ENCODE measurements around the gene TEX55.
"Not testable (repeated sequence)": the region's sequence is repeated elsewhere in the genome, so short reads cannot be mapped to it uniquely, and the experiment has no call there.

The TEX55 gene

GRCh38 chr3:119157971-119158370, 12.0 kb downstream of the TEX55 start:
- Histone ChIP-seq H3K4me3 (ENCODE audit: low read length in 2 of 2) (no peak overlapping the region), H3K9ac (ENCODE audit: low read depth in 1 of 2, low read length in 2 of 2) (no peak overlapping the region), H3K4me1 (ENCODE audit: control insufficient read depth in 2 of 2, insufficient read depth in 2 of 2, low read length in 2 of 2) (no peaks in the 10 kb centered on the region), H3K27me3 (ENCODE audit: control insufficient read depth in 2 of 2, insufficient read depth in 2 of 2, low read length in 2 of 2) (no peaks in the 10 kb centered on the region), H3K9me3 (ENCODE audit: control insufficient read depth in 2 of 2, low read length in 2 of 2) (no peaks in the 10 kb centered on the region), H3K36me3 (ENCODE audit: control insufficient read depth in 2 of 2, insufficient read depth in 2 of 2, low read length in 2 of 2) (no peaks in the 10 kb centered on the region), H3K27ac (ENCODE audit: low read depth in 2 of 2, low read length in 2 of 2) (no peak overlapping the region)

- no peaks in the 10 kb centered on the region for H3K9me3 ChIP-seq (ENCODE audit: control insufficient read depth in 2 of 2, low read length in 2 of 2)
- H3K4me3 ChIP-seq (ENCODE audit: low read length in 2 of 2), result no peak overlapping the region
- H3K36me3 ChIP-seq (ENCODE audit: control insufficient read depth in 2 of 2, insufficient read depth in 2 of 2, low read length in 2 of 2), result no peaks in the 10 kb centered on the region
- H3K27me3 ChIP-seq (ENCODE audit: control insufficient read depth in 2 of 2, insufficient read depth in 2 of 2, low read length in 2 of 2), result no peaks in the 10 kb centered on the region
- H3K27ac ChIP-seq (ENCODE audit: low read depth in 2 of 2, low read length in 2 of 2), result no peak overlapping the region
- H3K4me1 ChIP-seq (ENCODE audit: control insufficient read depth in 2 of 2, insufficient read depth in 2 of 2, low read length in 2 of 2), result no peaks in the 10 kb centered on the region
- H3K9ac ChIP-seq (ENCODE audit: low read depth in 1 of 2, low read length in 2 of 2), result no peak overlapping the region
Measured at GRCh38 chr3:119160361-119160760, 14.4 kb downstream of the TEX55 start.

GRCh38 chr3:119160815-119161214, 14.8 kb downstream of the TEX55 start:
- H3K4me1 ChIP-seq (ENCODE audit: control insufficient read depth in 2 of 2, insufficient read depth in 2 of 2, low read length in 2 of 2), result no peaks in the 10 kb centered on the region
- no peaks in the 10 kb centered on the region for H3K9me3 ChIP-seq (ENCODE audit: control insufficient read depth in 2 of 2, low read length in 2 of 2)
- H3K27me3 ChIP-seq (ENCODE audit: control insufficient read depth in 2 of 2, insufficient read depth in 2 of 2, low read length in 2 of 2), result no peaks in the 10 kb centered on the region
- no peak overlapping the region for H3K9ac ChIP-seq (ENCODE audit: low read depth in 1 of 2, low read length in 2 of 2)
- H3K36me3 ChIP-seq (ENCODE audit: control insufficient read depth in 2 of 2, insufficient read depth in 2 of 2, low read length in 2 of 2), result no peaks in the 10 kb centered on the region
- H3K27ac ChIP-seq (ENCODE audit: low read depth in 2 of 2, low read length in 2 of 2), result no peak overlapping the region
- H3K4me3 ChIP-seq (ENCODE audit: low read length in 2 of 2), result no peak overlapping the region

GRCh38 chr3:119161240-119161639, 15.3 kb downstream of the TEX55 start:
- H3K4me3 ChIP-seq (ENCODE audit: low read length in 2 of 2), result no peak overlapping the region
- H3K27me3 ChIP-seq (ENCODE audit: control insufficient read depth in 2 of 2, insufficient read depth in 2 of 2, low read length in 2 of 2), result no peaks in the 10 kb centered on the region
- H3K4me1 ChIP-seq (ENCODE audit: control insufficient read depth in 2 of 2, insufficient read depth in 2 of 2, low read length in 2 of 2), result no peaks in the 10 kb centered on the region
- H3K9me3 ChIP-seq (ENCODE audit: control insufficient read depth in 2 of 2, low read length in 2 of 2), result no peaks in the 10 kb centered on the region
- H3K36me3 ChIP-seq (ENCODE audit: control insufficient read depth in 2 of 2, insufficient read depth in 2 of 2, low read length in 2 of 2), result no peaks in the 10 kb centered on the region
- H3K9ac ChIP-seq (ENCODE audit: low read depth in 1 of 2, low read length in 2 of 2), result no peak overlapping the region
- H3K27ac ChIP-seq (ENCODE audit: low read depth in 2 of 2, low read length in 2 of 2), result no peak overlapping the region

- H3K9me3 ChIP-seq (ENCODE audit: control insufficient read depth in 2 of 2, low read length in 2 of 2); H3K27ac ChIP-seq (ENCODE audit: low read depth in 2 of 2, low read length in 2 of 2): not testable (repeated sequence)
Measured at GRCh38 chr3:119164745-119165144, 18.8 kb downstream of the TEX55 start.

GRCh38 chr3:119170821-119171220, 24.9 kb downstream of the TEX55 start:
- no peak overlapping the region for H3K9ac ChIP-seq (ENCODE audit: low read depth in 1 of 2, low read length in 2 of 2)

More at GRCh38 chr3:119164745-119165144, 18.8 kb downstream of the TEX55 start:
- not testable (repeated sequence) for H3K4me1 ChIP-seq (ENCODE audit: control insufficient read depth in 2 of 2, insufficient read depth in 2 of 2, low read length in 2 of 2); H3K36me3 ChIP-seq (ENCODE audit: control insufficient read depth in 2 of 2, insufficient read depth in 2 of 2, low read length in 2 of 2); H3K4me3 ChIP-seq (ENCODE audit: low read length in 2 of 2); H3K9ac ChIP-seq (ENCODE audit: low read depth in 1 of 2, low read length in 2 of 2); H3K27me3 ChIP-seq (ENCODE audit: control insufficient read depth in 2 of 2, insufficient read depth in 2 of 2, low read length in 2 of 2)

GRCh38 chr3:119173325-119173724, 27.4 kb downstream of the TEX55 start, which contains the start of gene UPK1B:
Gene UPK1B (plus strand): TSS chr3:119173598. CDS start chr3:119186742, 13,144 bp downstream.
- Histone ChIP-seq H3K4me3 (ENCODE audit: low read length in 2 of 2) (no peak within 1 kb of the TSS), H3K9ac (ENCODE audit: low read depth in 1 of 2, low read length in 2 of 2) (no peak within 1 kb of the TSS), H3K4me1 (ENCODE audit: control insufficient read depth in 2 of 2, insufficient read depth in 2 of 2, low read length in 2 of 2) (peaks cover 0 to 9% of the 10 kb centered on the region in 2 donors), H3K36me3 (ENCODE audit: control insufficient read depth in 2 of 2, insufficient read depth in 2 of 2, low read length in 2 of 2) (no peaks in the 10 kb centered on the region), H3K9me3 (ENCODE audit: control insufficient read depth in 2 of 2, low read length in 2 of 2) (no peaks in the 10 kb centered on the region), H3K27me3 (ENCODE audit: control insufficient read depth in 2 of 2, insufficient read depth in 2 of 2, low read length in 2 of 2) (no peaks in the 10 kb centered on the region), H3K27ac (ENCODE audit: low read depth in 2 of 2, low read length in 2 of 2) (no peak within 1 kb of the TSS)

More at GRCh38 chr3:119170821-119171220, 24.9 kb downstream of the TEX55 start:
- Histone ChIP-seq H3K36me3 (ENCODE audit: control insufficient read depth in 2 of 2, insufficient read depth in 2 of 2, low read length in 2 of 2) (no peaks in the 10 kb centered on the region), H3K27ac (ENCODE audit: low read depth in 2 of 2, low read length in 2 of 2) (no peak overlapping the region), H3K4me1 (ENCODE audit: control insufficient read depth in 2 of 2, insufficient read depth in 2 of 2, low read length in 2 of 2) (no peaks in the 10 kb centered on the region), H3K4me3 (ENCODE audit: low read length in 2 of 2) (no peak overlapping the region), H3K27me3 (ENCODE audit: control insufficient read depth in 2 of 2, insufficient read depth in 2 of 2, low read length in 2 of 2) (no peaks in the 10 kb centered on the region), H3K9me3 (ENCODE audit: control insufficient read depth in 2 of 2, low read length in 2 of 2) (no peaks in the 10 kb centered on the region)

- Histone ChIP-seq H3K4me3 (ENCODE audit: low read length in 2 of 2) (peak overlapping the region in 1 of 2 donors; percentile 30), H3K9ac (ENCODE audit: low read depth in 1 of 2, low read length in 2 of 2) (peak overlapping the region in 1 of 2 donors; percentile 18), H3K27me3 (ENCODE audit: control insufficient read depth in 2 of 2, insufficient read depth in 2 of 2, low read length in 2 of 2) (no peaks in the 10 kb centered on the region), H3K9me3 (ENCODE audit: control insufficient read depth in 2 of 2, low read length in 2 of 2) (no peaks in the 10 kb centered on the region), H3K27ac (ENCODE audit: low read depth in 2 of 2, low read length in 2 of 2) (peak overlapping the region; percentile 38 to 72), H3K36me3 (ENCODE audit: control insufficient read depth in 2 of 2, insufficient read depth in 2 of 2, low read length in 2 of 2) (no peaks in the 10 kb centered on the region), H3K4me1 (ENCODE audit: control insufficient read depth in 2 of 2, insufficient read depth in 2 of 2, low read length in 2 of 2) (peaks cover 0 to 9% of the 10 kb centered on the region in 2 donors)
Measured at GRCh38 chr3:119175872-119176756, 30.1 kb downstream of the TEX55 start.

- H3K4me3 ChIP-seq (ENCODE audit: low read length in 2 of 2), result no peak overlapping the region
- H3K9ac ChIP-seq (ENCODE audit: low read depth in 1 of 2, low read length in 2 of 2), result peak overlapping the region in 1 of 2 donors; percentile 1
- H3K4me1 ChIP-seq (ENCODE audit: control insufficient read depth in 2 of 2, insufficient read depth in 2 of 2, low read length in 2 of 2), result peaks cover 0 to 9% of the 10 kb centered on the region in 2 donors
- H3K27ac ChIP-seq (ENCODE audit: low read depth in 2 of 2, low read length in 2 of 2), result peak overlapping the region; percentile 38 to 72
- H3K36me3 ChIP-seq (ENCODE audit: control insufficient read depth in 2 of 2, insufficient read depth in 2 of 2, low read length in 2 of 2), result no peaks in the 10 kb centered on the region
- no peaks in the 10 kb centered on the region for H3K9me3 ChIP-seq (ENCODE audit: control insufficient read depth in 2 of 2, low read length in 2 of 2)
- no peaks in the 10 kb centered on the region for H3K27me3 ChIP-seq (ENCODE audit: control insufficient read depth in 2 of 2, insufficient read depth in 2 of 2, low read length in 2 of 2)
Measured at GRCh38 chr3:119176778-119177177, 30.8 kb downstream of the TEX55 start.

- Histone ChIP-seq H3K4me3 (ENCODE audit: low read length in 2 of 2) (no peak overlapping the region), H3K27me3 (ENCODE audit: control insufficient read depth in 2 of 2, insufficient read depth in 2 of 2, low read length in 2 of 2) (no peaks in the 10 kb centered on the region), H3K9me3 (ENCODE audit: control insufficient read depth in 2 of 2, low read length in 2 of 2) (no peaks in the 10 kb centered on the region), H3K9ac (ENCODE audit: low read depth in 1 of 2, low read length in 2 of 2) (no peak overlapping the region), H3K27ac (ENCODE audit: low read depth in 2 of 2, low read length in 2 of 2) (no peak overlapping the region), H3K36me3 (ENCODE audit: control insufficient read depth in 2 of 2, insufficient read depth in 2 of 2, low read length in 2 of 2) (no peaks in the 10 kb centered on the region), H3K4me1 (ENCODE audit: control insufficient read depth in 2 of 2, insufficient read depth in 2 of 2, low read length in 2 of 2) (peaks cover 0 to 9% of the 10 kb centered on the region in 2 donors)
Measured at GRCh38 chr3:119177321-119177720, 31.4 kb downstream of the TEX55 start.

All from mucosa of rectum (tissue), 2 donors.